SK-MEL-5 (cell line): ENCODE data around the gene TNFAIP8L2. TPM values are rescaled to one million over a fixed set of nuclear protein-coding genes. Genes with fewer than 3 reads are reported as not detected.
"Not testable (repeated sequence)": the region's sequence is repeated elsewhere in the genome, so short reads cannot be mapped to it uniquely, and the experiment has no call there.

ENCODE experiments used
- DNase-seq: peaks from one replicate; pipeline ENCODE4 v3.0.0-alpha.2; 2016; ENCODE audit warnings: low read depth, low spot score
- in situ Hi-C: cut with HindIII; loops from 2 replicates; pipeline ENCODE4 v1.10.0; 2016; ENCODE audit warnings: low sequenced_read_pairs, high pct_unique_total_duplicates, low pct_unique_long_range_greater_than_20kb
- total RNA-seq: library from RNA; depleted of rRNA; stranded (reverse); fragments of >200 nt; shearing (Covaris generic); gene quantifications from 2 replicates; pipeline ENCODE4 v1.2.3, GENCODE V29; 2014

TNFAIP8L2 gene
- total RNA-seq, 1 experiment from 2014 or later = not detected

- in situ Hi-C loops = no loop called here
- DNase-seq = no peak
Measured at GRCh38 chr1:151171190-151171589, 14.7 kb downstream of the TNFAIP8L2 start.

- in situ Hi-C loops = no loop called here
- no peak for DNase-seq
Measured at GRCh38 chr1:151175041-151175741, 18.7 kb downstream of the TNFAIP8L2 start.

- in situ Hi-C loops = no loop called here
- DNase-seq = peak; percentile 71
Measured at GRCh38 chr1:151175863-151176262, 19.4 kb downstream of the TNFAIP8L2 start, which contains the start of gene TMOD4. TSS of gene TMOD4 (minus strand) at chr1:151175981. CDS start at chr1:151174875, 1,106 bp downstream.

- in situ Hi-C loops = no loop called here
- no peak for DNase-seq
Measured at GRCh38 chr1:151176514-151177045, 20.1 kb downstream of the TNFAIP8L2 start.

GRCh38 chr1:151184211-151184610 lies 27.8 kb downstream of the TNFAIP8L2 start:
- in situ Hi-C loops = no loop called here
- no peak for DNase-seq

GRCh38 chr1:151187205-151187604 lies 30.8 kb downstream of the TNFAIP8L2 start:
- in situ Hi-C loops = no loop called here
- no peak for DNase-seq

- in situ Hi-C loops = not testable (repeated sequence)
Measured at GRCh38 chr1:151188667-151189066, 32.2 kb downstream of the TNFAIP8L2 start.

GRCh38 chr1:151189637-151190445 lies 33.4 kb downstream of the TNFAIP8L2 start, which contains the start of gene VPS72:
TSS of gene VPS72 (minus strand) at chr1:151190197. CDS start at chr1:151190121, 76 bp downstream.
- DNase-seq = peak; percentile 96
- in situ Hi-C loops = no loop called here

More at GRCh38 chr1:151188667-151189066, 32.2 kb downstream of the TNFAIP8L2 start:
- not testable (repeated sequence) for DNase-seq

GRCh38 chr1:151192047-151192446 lies 35.6 kb downstream of the TNFAIP8L2 start:
- in situ Hi-C loops = no loop called here

GRCh38 chr1:151193304-151193703 lies 36.9 kb downstream of the TNFAIP8L2 start:
- in situ Hi-C loops = no loop called here

More at GRCh38 chr1:151192047-151192446, 35.6 kb downstream of the TNFAIP8L2 start:
- no peak for DNase-seq

GRCh38 chr1:151193856-151194255 lies 37.4 kb downstream of the TNFAIP8L2 start:
- in situ Hi-C loops = no loop called here
- DNase-seq = no peak

More at GRCh38 chr1:151193304-151193703, 36.9 kb downstream of the TNFAIP8L2 start:
- DNase-seq = no peak

- DNase-seq = peak; percentile 42
- in situ Hi-C loops = not testable (repeated sequence)
Measured at GRCh38 chr1:151194894-151195594, 38.6 kb downstream of the TNFAIP8L2 start.

GRCh38 chr1:151196292-151196800 lies 39.9 kb downstream of the TNFAIP8L2 start:
- in situ Hi-C loops = no loop called here
- peak; percentile 97 for DNase-seq

- no peak for DNase-seq
- in situ Hi-C loops = no loop called here
Measured at GRCh38 chr1:151197863-151198253, 41.4 kb downstream of the TNFAIP8L2 start.

GRCh38 chr1:151198254-151199127 lies 42.0 kb downstream of the TNFAIP8L2 start, which contains the start of gene PIP5K1A:
TSS of gene PIP5K1A (plus strand) at chr1:151198552. CDS start at chr1:151198997, 445 bp downstream.
- DNase-seq = peak; percentile 100
- in situ Hi-C loops = no loop called here

GRCh38 chr1:151199873-151200581 lies 43.6 kb downstream of the TNFAIP8L2 start:
- in situ Hi-C loops = no loop called here
- peak; percentile 22 for DNase-seq
